NCI-H2196 treated with DMSO at 0.1 percent for 48 hours (cell line): ENCODE measurements around the gene PROCR.
A peak's percentile ranks its signal among the peaks of the same experiment; 100 is the strongest.
"Not testable (repeated sequence)": the region's sequence is repeated elsewhere in the genome, so short reads cannot be mapped to it uniquely, and the experiment has no call there.

Experiments
- DNase-seq: peaks from one replicate; lab custom pipeline; 2025; ENCODE audit not compliant: unreplicated experiment; lab: John Stamatoyannopoulos, UW

The PROCR gene

DNA sequence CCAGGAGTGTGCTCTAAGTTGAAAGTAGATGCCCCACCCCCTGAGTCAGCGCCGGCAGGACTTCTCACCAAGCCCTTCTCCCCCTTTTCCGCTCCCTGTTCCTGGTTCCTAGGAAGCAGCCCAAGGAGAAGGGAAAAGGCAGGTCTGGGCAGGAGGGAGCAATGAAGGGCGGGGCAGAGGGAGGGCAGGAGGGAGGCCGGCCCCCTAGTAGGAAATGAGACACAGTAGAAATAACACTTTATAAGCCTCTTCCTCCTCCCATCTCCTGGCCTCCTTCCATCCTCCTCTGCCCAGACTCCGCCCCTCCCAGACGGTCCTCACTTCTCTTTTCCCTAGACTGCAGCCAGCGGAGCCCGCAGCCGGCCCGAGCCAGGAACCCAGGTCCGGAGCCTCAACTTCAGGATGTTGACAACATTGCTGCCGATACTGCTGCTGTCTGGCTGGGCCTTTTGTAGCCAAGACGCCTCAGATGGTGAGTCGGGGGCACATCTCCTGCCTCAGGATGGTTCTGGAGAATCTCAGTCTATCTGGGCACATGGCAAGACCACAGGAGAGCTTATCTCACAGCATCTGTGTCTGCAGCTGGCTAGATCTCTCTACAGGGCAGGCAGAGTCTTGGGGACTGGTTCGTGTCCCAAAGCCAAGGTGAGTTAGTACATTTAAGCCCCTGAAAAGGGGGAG, at the start of gene PROCR:
Gene PROCR (plus strand): TSS at position 320 of the 681 bp plus-strand sequence. CDS start 83 bp downstream, at position 403.
- DNase-seq: no peak

DNA sequence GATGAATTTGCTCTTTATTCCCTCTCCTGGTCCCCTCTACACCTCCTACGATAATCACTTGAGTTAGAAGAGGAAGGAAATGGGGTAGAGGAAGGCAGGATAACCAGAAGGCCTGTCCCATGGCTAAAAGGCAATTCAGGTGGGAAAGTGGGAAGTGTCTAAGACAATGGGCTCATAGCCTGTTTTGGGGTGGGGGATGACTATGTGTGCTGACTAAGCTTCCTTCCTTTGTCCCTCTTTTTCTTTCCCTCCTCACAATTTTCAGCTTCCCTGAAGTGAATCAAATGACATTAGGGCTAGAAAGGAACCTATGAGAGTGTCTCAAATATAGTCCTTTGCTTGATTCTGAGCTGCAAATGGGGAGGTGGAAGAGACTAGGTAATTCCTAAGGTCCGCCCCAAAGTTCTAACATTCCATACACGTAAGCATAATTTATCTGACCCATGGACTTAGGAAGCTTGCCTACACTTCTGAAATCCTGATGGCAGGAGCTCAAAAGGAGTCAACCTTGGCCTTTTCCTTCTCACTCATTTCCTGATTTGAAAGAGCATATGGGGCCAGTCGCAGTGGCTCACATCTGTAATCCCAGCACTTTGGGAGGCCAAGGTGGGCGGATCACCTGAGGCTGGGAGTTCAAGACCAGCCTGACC, 49.0 kb upstream of the PROCR start:
- no peak for DNase-seq

- no peak for DNase-seq
Observed at GRCh38 chr20:35125753-35126152, 46.1 kb upstream of the PROCR start.

DNA sequence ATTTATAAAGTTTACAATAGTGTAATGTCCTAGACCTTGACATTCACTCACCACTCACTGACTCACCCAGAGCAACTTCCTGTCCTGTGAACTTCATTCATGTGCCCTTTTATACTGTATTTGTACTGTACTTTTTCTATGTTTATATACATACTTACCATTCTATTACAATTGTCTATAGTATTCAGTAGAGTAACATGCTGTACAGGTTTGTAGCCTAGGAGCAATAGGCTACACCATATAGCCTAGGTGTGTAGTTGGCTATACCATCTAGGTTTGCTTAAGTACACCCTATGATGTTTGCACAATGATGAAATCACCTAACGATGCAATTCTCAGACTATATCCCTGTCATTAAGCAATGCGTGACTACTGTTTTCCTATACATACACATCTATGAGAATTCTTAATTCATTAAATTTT, 42.2 kb upstream of the PROCR start:
- DNase-seq: no peak

GRCh38 chr20:35131934-35132333, 39.9 kb upstream of the PROCR start:
- no peak for DNase-seq

GRCh38 chr20:35133031-35133430, 38.8 kb upstream of the PROCR start:
- no peak for DNase-seq

DNA sequence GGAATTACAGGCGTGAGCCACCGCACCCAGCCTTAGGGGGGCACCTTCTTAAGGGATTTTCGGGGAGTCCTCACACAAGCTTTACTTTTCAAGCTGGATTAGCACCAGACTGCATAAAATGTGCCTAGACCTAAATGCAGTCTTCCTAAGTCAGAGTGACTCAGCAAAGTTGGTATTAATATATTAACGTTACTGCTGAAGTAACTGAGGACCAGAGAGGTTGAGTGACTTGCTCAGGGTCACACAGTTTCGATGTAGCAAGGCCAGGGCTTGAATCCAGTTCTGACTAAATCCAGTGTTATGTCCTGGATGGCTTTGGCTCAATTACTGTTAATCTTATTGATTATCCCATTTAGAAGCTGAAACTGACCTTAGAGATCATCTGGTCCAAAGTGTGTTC, 38.1 kb upstream of the PROCR start:
- DNase-seq: no peak

- DNase-seq: no peak
Observed at GRCh38 chr20:35134472-35134871, 37.4 kb upstream of the PROCR start.

DNA sequence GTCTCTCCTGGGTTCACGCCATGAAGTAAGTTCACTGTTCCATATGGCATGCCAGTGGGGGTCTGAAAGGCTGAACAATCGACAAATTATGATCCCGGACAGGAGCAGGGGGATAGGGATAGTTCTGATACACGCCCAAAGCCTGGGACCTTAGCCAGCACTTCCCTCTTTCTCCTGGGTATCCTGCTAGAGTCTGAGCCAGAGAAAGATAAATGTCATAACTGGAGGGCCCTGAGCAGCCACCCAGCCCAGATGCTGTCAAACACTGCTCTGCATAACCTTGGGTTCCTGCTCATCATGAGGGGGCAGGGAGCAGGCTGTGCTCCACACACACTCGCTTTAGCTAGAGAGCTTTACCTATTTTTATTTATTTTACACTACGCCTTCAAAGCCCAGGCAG, 37.0 kb upstream of the PROCR start:
- no peak for DNase-seq

- no peak for DNase-seq
Observed at GRCh38 chr20:35135867-35136586, 35.8 kb upstream of the PROCR start.

DNA sequence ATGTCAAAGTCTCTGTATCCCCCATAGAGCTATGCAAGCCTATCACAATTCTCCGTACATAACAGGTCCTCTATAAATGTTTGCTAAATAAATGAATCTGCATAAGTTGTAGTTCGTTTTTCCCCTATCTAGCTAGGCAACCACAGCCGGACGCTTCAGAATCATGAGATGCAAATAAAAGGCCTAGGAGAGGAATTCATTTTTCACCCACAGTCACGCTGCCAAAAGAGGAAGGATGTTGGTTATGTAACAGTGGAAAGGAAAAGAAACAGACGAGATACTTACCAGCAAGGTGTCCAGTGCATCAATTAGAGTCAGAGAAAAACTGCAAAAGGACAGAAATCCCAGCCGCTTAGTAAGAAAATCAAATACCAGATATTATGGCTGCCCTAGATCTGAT, 27.2 kb upstream of the PROCR start:
- no peak for DNase-seq

- peak; percentile 59 for DNase-seq
Observed at GRCh38 chr20:35145141-35145564, 26.7 kb upstream of the PROCR start.

DNA sequence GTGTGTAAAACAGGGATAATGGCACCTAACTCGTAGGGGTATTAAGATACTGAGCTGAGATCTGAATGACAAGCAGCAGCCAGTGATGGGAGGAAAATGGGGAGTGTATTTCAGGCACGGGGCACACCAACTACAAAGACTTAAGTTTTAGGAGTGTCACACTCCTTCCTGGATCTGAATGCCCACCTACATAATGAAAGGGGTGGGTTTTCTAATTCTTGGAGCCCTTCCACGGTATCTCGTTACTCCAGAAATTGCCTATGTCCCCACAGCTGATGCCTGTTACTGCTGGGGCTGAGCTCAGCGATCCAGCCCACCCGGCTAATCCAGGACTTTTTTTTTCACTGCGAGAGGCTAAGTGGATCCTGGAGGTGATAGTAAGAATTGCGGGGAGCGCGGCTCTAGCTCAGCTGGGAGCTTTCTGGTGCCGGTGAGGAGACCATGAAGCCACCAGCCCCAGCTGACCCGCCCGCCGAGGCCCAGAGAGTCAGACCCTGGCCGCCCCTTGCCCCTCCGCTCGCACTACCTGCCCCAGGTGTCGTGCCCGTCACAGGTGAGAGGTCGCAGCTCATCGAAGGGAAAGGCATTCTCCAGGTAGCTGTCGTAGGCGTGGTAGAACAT, 25.5 kb upstream of the PROCR start:
- DNase-seq: no peak

DNA sequence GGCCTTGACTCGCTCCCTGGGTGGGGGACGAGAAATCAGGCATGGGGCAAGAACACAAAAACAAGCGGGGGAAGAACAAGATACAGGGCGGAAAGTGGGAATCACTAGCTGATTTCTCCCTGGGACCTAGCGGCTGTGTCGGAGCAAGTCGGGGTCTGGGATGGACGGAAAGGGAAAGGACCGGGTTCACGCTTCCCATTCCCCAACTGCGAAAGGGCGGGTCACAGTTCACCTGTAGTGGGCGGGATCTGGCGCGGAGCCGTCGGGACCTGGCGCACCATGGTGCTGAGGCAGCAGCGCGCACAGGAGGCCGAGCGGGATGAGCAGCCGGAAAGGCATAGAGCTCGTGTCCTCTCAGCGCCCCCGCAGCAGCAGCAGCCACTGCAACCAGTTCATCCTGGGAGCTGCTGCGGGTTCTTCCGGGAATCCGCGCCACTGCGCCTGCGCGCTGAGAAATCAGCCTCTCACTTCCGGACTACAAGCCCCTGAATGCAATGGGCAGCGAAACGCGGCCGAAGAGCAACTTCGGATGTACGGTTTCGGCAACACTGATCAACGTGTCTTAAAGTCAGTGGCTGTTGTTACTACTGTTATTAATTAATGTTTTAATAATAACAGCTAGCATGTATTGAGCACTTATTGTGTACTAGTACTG, 24.8 kb upstream of the PROCR start, which contains the start of gene EDEM2:
Gene EDEM2 (minus strand): TSS at position 417 of the 655 bp plus-strand sequence. CDS start 78 bp downstream, at position 339.
- peak; percentile 93 for DNase-seq

GRCh38 chr20:35147575-35148071, 24.2 kb upstream of the PROCR start:
- not testable (repeated sequence) for DNase-seq

DNA sequence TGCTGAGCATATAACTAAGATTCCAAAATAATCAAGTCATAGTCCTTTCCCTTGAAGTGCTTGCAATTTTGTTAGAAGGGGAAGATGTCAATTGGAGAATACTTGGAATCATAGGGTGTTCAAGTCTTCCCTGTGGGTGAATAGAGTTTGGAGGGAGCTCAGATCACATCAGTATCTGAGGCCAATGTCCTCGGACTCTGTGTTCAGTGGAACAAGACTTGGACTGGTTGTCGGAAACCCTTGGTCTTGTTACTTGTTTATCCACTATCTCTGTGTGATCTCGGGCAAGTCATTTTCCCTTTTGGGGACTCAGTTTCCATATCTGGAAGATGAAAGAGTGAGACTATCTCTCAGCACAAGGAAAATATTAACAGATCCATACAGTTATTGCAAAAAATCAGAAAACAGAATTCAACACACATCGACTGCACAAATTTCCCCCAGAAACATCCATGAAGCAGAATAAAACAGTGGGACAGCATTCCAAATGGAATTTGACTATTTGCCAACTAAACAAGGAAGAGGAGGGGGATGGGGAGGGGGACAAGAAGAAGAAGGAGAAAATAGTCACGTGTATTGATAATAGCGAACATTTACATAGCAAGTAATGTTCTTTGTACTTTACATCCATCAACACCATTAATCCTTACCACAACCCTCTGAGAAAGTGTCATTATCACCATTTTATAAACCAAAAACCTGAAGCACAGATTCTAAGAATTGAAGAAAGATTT, 20.9 kb upstream of the PROCR start:
- DNase-seq: no peak

DNA sequence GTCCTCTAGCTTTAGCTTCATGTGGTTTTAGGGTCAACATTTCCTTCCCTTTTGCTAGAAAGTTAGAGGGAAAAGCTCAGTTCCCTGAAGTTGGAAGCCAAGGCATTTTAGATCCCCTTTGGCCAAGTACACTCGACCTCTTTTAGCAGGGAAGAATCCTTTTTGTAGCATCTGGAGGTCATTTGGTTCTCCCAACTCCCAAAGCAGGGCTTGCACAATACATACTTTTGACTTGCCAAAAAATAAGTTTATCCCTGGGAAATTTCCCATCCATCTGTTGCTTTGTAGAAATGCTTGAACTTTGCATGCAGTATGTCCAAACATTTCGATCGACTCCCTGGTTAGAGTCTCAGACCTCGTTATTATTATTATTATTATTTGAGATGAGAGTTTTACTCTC, 20.1 kb upstream of the PROCR start:
- DNase-seq: no peak

- DNase-seq: no peak
Observed at GRCh38 chr20:35155936-35156335, 15.9 kb upstream of the PROCR start.

DNA sequence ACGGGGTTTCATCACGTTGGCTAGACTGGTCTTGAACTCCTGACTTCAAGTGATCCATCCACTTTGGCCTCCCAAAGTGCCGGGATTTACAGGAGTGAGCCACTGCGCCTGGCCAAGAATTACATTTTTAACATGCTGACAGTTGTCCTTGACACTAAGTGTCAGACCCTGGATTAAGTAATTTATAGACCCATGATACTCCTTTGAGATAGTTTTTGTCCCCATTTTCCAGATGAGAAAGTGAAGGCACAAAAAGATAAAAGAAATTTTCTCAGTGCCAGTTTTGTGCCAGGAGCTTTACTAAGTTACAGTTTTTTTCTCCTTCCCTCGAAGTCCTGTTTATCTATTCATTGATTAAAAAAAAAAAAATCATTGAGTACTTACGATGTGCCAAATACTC, 14.9 kb upstream of the PROCR start:
- no peak for DNase-seq

GRCh38 chr20:35160341-35160740, 11.5 kb upstream of the PROCR start:
- DNase-seq: not testable (repeated sequence)
